CD4-positive, alpha-beta T cell (primary cell): ENCODE results near the gene RNF130. TPM values are rescaled to one million over a fixed set of nuclear protein-coding genes. Genes with fewer than 3 reads are reported as not detected.
"Not testable (repeated sequence)": the region's sequence is repeated elsewhere in the genome, so short reads cannot be mapped to it uniquely, and the experiment has no call there.

Experiments
- ATAC-seq: fragments of 200-7000 bp; cut with Tn5 transposase; one replicate; pipeline ENCODE4 v1.10.0; 2022; ENCODE audit warnings: mild to moderate bottlenecking; ENCODE audit not compliant: poor library complexity
- CTCF ChIA-PET: fragments of 350-600 bp; sonication (Branson Sonifier 250); formaldehyde crosslinking; loops from one replicate; lab custom pipeline; 2021; ENCODE audit warnings: antibody characterized with exemption, inconsistent platforms; lab: Charles Lee
- POLR2A ChIA-PET: fragments of 350-600 bp; sonication (Branson Sonifier 250); formaldehyde crosslinking; loops from one replicate; lab custom pipeline; 2021; ENCODE audit warnings: antibody characterized with exemption, inconsistent platforms; lab: Charles Lee
- DNase-seq, 14 experiments: peaks; one replicate each; pipeline ENCODE4 v3.0.0-alpha.2; 2013 to 2020; ENCODE audit warnings: mixed read lengths in 2 of 14
- H3K27ac ChIP-seq, 2 donors: one replicate each; pipeline versions ENCODE4 v1.5.1 to v1.7.0; 2013; ENCODE audit warnings: low read length in 2 of 2, low read depth in 1 of 2, mild to moderate bottlenecking in 1 of 2
- H3K27me3 ChIP-seq, 2 experiments: 1 replicate in 1 of 2; 2 replicates in 1 of 2; pipeline versions ENCODE4 v1.6.1 to v1.7.0; 2013; ENCODE audit warnings: low read length in 2 of 2, control low read depth in 1 of 2, mild to moderate bottlenecking in 1 of 2, moderate library complexity in 1 of 2; ENCODE audit not compliant: insufficient read depth in 2 of 2, control insufficient read depth in 1 of 2
- H3K36me3 ChIP-seq: one replicate; pipeline ENCODE4 v1.6.1; 2013; ENCODE audit warnings: low read length, control low read depth; ENCODE audit not compliant: insufficient read depth
- H3K4me1 ChIP-seq: one replicate; pipeline ENCODE4 v1.6.1; 2013; ENCODE audit warnings: low read length, control low read depth; ENCODE audit not compliant: insufficient read depth
- H3K4me3 ChIP-seq: one replicate; pipeline ENCODE4 v1.5.1; 2013; ENCODE audit warnings: mild to moderate bottlenecking, low read length, moderate library complexity
- H3K9me3 ChIP-seq, 2 experiments: 1 replicate in 1 of 2; 2 replicates in 1 of 2; pipeline versions ENCODE4 v1.6.1 to v1.7.0; 2013; ENCODE audit warnings: low read length in 2 of 2, mild to moderate bottlenecking in 2 of 2, control low read depth in 1 of 2, moderate library complexity in 1 of 2; ENCODE audit not compliant: control insufficient read depth in 1 of 2, insufficient read depth in 1 of 2
- H3K27ac Mint-ChIP-seq: one replicate; pipeline ENCODE4 v1.8.0; 2020; ENCODE audit warnings: mixed read lengths
- H3K27me3 Mint-ChIP-seq: one replicate; pipeline ENCODE4 v1.8.0; 2021; ENCODE audit warnings: mixed read lengths
- H3K36me3 Mint-ChIP-seq: one replicate; pipeline ENCODE4 v1.8.0; 2021; ENCODE audit warnings: low read depth, mixed read lengths
- H3K4me1 Mint-ChIP-seq: one replicate; pipeline ENCODE4 v1.8.0; 2021; ENCODE audit warnings: low read depth, mixed read lengths
- H3K4me3 Mint-ChIP-seq: one replicate; pipeline ENCODE4 v1.8.0; 2020; ENCODE audit warnings: mild to moderate bottlenecking, mixed read lengths
- H3K9me3 Mint-ChIP-seq: one replicate; pipeline ENCODE4 v1.8.0; 2020; ENCODE audit warnings: mixed read lengths
- intact Hi-C, 2 experiments: fragments of 100-400 bp; cut with DNase I in 1 of 2; cut with micrococcal nuclease in 1 of 2; formaldehyde crosslinking; loops; one replicate each; pipeline versions ENCODE4 v1.15.1 to v1.9.0; 2023 to 2025; cut with DNase I, micrococcal nuclease
- total RNA-seq, 174 experiments: library from RNA in 2 of 174; stranded (reverse) in 2 of 174; gene quantifications; one replicate each; pipeline ENCODE4 v1.2.3 and lab custom pipeline; 2021 to 2026
- TF ChIP-seq, protein P1 (sequence below): fragments of 200-600 bp; IDR thresholded peaks from one replicate; pipeline ENCODE4 v1.8.0; 2022; ENCODE audit warnings: antibody characterized with exemption, mild to moderate bottlenecking

The RNF130 gene
- total RNA-seq, 2 experiments from 2014 or later, result 18.2 to 19.1 TPM

DNA sequence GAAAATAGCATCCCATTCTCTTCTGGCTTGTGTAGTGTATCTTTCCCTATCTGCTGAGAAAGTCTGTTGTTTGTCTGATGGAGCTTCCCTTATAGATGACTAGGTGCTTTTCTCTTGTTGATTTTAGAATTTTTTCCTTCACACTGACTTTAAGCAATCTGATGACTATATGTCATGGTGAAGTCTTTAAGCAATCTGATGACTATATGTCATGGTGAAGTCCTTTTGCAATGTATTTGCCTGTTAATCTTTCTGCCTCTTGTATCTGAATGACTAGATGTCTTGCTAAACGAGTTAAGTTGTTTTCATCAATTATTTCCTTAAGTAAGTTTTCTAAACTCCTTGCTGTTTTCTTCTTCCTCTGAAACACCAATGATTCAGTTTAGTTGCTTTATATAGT lies 80.5 kb downstream of the RNF130 start:
- Histone ChIP-seq H3K27me3 (no peaks in the 10 kb centered on the region), H3K9me3 (peaks cover 0 to 5% of the 10 kb centered on the region in 2 experiments), H3K4me1 (no peaks in the 10 kb centered on the region), H3K27ac (no peak overlapping the region), H3K36me3 (no peaks in the 10 kb centered on the region), H3K4me3 (no peak overlapping the region)
- Mint-ChIP-seq H3K4me3 (no peak overlapping the region), H3K9me3 (no peaks in the 10 kb centered on the region), H3K27me3 (no peaks in the 10 kb centered on the region), H3K4me1 (no peaks in the 10 kb centered on the region), H3K27ac (no peak overlapping the region), H3K36me3 (peaks cover 6% of the 10 kb centered on the region)
- ATAC-seq (no peak), DNase-seq (no peak)
- ChIA-PET POLR2A (no interaction called here), CTCF (no interaction called here)
- intact Hi-C loops, result no loop called here
- TF ChIP-seq, protein P1, sequence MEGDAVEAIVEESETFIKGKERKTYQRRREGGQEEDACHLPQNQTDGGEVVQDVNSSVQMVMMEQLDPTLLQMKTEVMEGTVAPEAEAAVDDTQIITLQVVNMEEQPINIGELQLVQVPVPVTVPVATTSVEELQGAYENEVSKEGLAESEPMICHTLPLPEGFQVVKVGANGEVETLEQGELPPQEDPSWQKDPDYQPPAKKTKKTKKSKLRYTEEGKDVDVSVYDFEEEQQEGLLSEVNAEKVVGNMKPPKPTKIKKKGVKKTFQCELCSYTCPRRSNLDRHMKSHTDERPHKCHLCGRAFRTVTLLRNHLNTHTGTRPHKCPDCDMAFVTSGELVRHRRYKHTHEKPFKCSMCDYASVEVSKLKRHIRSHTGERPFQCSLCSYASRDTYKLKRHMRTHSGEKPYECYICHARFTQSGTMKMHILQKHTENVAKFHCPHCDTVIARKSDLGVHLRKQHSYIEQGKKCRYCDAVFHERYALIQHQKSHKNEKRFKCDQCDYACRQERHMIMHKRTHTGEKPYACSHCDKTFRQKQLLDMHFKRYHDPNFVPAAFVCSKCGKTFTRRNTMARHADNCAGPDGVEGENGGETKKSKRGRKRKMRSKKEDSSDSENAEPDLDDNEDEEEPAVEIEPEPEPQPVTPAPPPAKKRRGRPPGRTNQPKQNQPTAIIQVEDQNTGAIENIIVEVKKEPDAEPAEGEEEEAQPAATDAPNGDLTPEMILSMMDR, result no peak

DNA sequence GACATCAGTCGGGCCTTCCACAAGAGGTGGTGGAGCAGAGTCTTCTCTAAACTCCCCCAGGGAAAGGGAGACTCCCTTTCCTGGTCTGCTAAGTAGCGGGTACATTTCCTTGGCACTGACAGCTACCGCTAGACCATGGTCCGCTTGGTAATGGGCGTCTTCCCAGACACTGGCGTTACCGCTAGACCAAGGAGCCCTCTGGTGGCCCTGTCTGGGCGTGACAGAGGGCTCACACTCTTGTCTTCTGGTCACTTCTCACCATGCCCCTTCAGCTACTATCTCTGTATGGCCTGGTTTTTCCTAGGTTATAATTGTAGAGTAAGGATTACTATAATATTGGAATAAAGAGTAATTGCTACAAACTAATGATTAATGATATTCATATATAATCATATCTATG lies 81.0 kb downstream of the RNF130 start:
- H3K27ac Mint-ChIP-seq, CTCF ChIA-PET, intact Hi-C loops, DNase-seq, H3K27me3 ChIP-seq, ATAC-seq, H3K27ac ChIP-seq, H3K36me3 ChIP-seq, H3K4me3 Mint-ChIP-seq, H3K9me3 ChIP-seq, H3K9me3 Mint-ChIP-seq, H3K4me3 ChIP-seq, H3K4me1 ChIP-seq, POLR2A ChIA-PET, H3K36me3 Mint-ChIP-seq, H3K4me1 Mint-ChIP-seq, H3K27me3 Mint-ChIP-seq: not testable (repeated sequence)

DNA sequence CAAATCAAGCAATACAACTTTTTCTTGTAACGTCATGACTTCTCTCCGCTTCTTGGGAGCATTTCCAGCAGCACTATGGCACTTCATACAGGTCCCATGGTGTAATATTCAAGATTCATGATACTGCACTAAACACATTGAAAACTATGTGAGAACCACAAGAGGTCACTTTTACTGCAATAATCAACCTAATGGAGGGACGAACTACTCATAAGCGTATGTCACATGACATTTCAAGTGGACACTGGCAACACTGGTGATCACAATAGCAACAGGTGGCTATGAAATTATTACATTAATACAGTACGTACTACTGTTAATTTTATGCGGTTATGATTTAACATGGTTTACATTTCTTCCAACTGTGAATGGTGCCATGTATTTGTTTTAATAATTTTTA lies 85.2 kb downstream of the RNF130 start:
- DNase-seq (no peak), ATAC-seq (no peak)
- Histone ChIP-seq H3K4me3 (no peak overlapping the region), H3K36me3 (no peaks in the 10 kb centered on the region), H3K9me3 (no peaks in the 10 kb centered on the region), H3K27ac (no peak overlapping the region), H3K4me1 (no peaks in the 10 kb centered on the region), H3K27me3 (no peaks in the 10 kb centered on the region)
- H3K9me3 Mint-ChIP-seq, result no peaks in the 10 kb centered on the region
- H3K27me3 Mint-ChIP-seq, result no peaks in the 10 kb centered on the region
- POLR2A ChIA-PET, result no interaction called here
- intact Hi-C loops, result no loop called here
- H3K4me3 Mint-ChIP-seq, result no peak overlapping the region
- no peaks in the 10 kb centered on the region for H3K36me3 Mint-ChIP-seq
- TF ChIP-seq, protein P1, result no peak
- CTCF ChIA-PET, result no interaction called here
- no peak overlapping the region for H3K27ac Mint-ChIP-seq
- H3K4me1 Mint-ChIP-seq, result no peaks in the 10 kb centered on the region

DNA sequence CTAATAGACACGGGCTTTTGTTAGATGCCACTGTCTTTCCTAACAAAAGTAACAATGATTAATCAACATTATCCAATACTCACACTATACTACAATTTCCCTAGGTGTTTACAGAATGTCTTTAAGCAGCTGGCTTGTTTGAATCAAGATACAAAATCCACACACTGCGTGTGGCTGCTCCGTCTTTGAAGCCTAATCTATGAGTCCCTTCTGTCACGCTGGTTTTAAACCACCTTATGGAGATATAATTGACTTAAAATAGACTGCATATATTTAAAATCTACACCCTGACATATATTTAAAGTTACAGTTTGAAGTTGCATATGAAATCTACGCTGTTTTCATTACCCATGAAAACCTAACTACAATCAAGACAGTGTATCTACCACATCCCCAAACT lies 89.9 kb downstream of the RNF130 start:
- Mint-ChIP-seq H3K4me1 (no peaks in the 10 kb centered on the region), H3K27me3 (no peaks in the 10 kb centered on the region), H3K36me3 (peaks cover 16% of the 10 kb centered on the region), H3K4me3 (no peak overlapping the region), H3K27ac (no peak overlapping the region), H3K9me3 (no peaks in the 10 kb centered on the region)
- Histone ChIP-seq H3K4me1 (no peaks in the 10 kb centered on the region), H3K36me3 (peaks cover 10% of the 10 kb centered on the region), H3K27me3 (no peaks in the 10 kb centered on the region), H3K4me3 (no peak overlapping the region), H3K9me3 (no peaks in the 10 kb centered on the region), H3K27ac (no peak overlapping the region)
- POLR2A ChIA-PET, result no interaction called here
- ATAC-seq (no peak), DNase-seq (no peak)
- CTCF ChIA-PET, result no interaction called here
- intact Hi-C loops, result no loop called here
- TF ChIP-seq, protein P1, result no peak
